CD14-positive monocyte (primary cell): Measurements from ENCODE around the gene NID2. TPM values are rescaled to one million over a fixed set of nuclear protein-coding genes. Genes with fewer than 3 reads are reported as not detected.

ENCODE experiments used
- DNase-seq, 3 donors: peaks; one replicate each; pipeline ENCODE4 v3.0.0-alpha.2; 2011 to 2022
- H2AFZ ChIP-seq: 2 replicates; pipeline ENCODE4 v1.6.0; 2012; ENCODE audit warnings: mild to moderate bottlenecking, low read depth, low read length, inconsistent platforms; ENCODE audit not compliant: insufficient read depth, poor library complexity, severe bottlenecking
- H3K27ac ChIP-seq, 2 donors: 1 replicate in 1 of 2; 2 replicates in 1 of 2; pipeline ENCODE4 v1.5.1; 2012 to 2013; ENCODE audit warnings: low read length in 2 of 2, control low read depth in 1 of 2, inconsistent platforms in 1 of 2, low read depth in 1 of 2, mild to moderate bottlenecking in 1 of 2
- H3K27me3 ChIP-seq, 2 donors: one replicate each; pipeline versions ENCODE4 v1.6.0 to v1.6.1; 2011 to 2013; ENCODE audit warnings: low read length in 2 of 2; ENCODE audit not compliant: control insufficient read depth in 2 of 2, insufficient read depth in 2 of 2
- H3K36me3 ChIP-seq, 2 donors: replicated peaks in 1 of 2; 1 replicate in 1 of 2; 2 replicates in 1 of 2; pipeline versions ENCODE4 v1.5.1 to v1.6.1; 2012 to 2013; ENCODE audit warnings: low read length in 2 of 2, control low read depth in 1 of 2, inconsistent platforms in 1 of 2, mild to moderate bottlenecking in 1 of 2; ENCODE audit not compliant: insufficient read depth in 2 of 2, control insufficient read depth in 1 of 2
- H3K4me1 ChIP-seq, 2 donors: 1 replicate in 1 of 2; 2 replicates in 1 of 2; pipeline versions ENCODE4 v1.5.1 to v1.6.1; 2012 to 2013; ENCODE audit warnings: low read length in 2 of 2, control low read depth in 1 of 2, inconsistent platforms in 1 of 2, mild to moderate bottlenecking in 1 of 2, moderate library complexity in 1 of 2; ENCODE audit not compliant: insufficient read depth in 2 of 2, control insufficient read depth in 1 of 2
- H3K4me2 ChIP-seq: replicated peaks from 2 replicates; pipeline ENCODE3; 2012; ENCODE audit warnings: low read length, moderate library complexity, mild to moderate bottlenecking; ENCODE audit not compliant: poor library complexity, severe bottlenecking; ENCODE audit errors: extremely low read depth
- H3K4me3 ChIP-seq, 3 experiments: fragments of 200-600 bp in 1 of 3; sonication (generic) in 1 of 3; replicated peaks in 1 of 3; 1 replicate in 2 of 3; 2 replicates in 1 of 3; pipeline ENCODE4 v1.5.1; 2011 to 2013; ENCODE audit warnings: low read length in 3 of 3, mild to moderate bottlenecking in 3 of 3, control low read depth in 2 of 3, low read depth in 2 of 3, inconsistent platforms in 1 of 3, moderate library complexity in 1 of 3
- H3K79me2 ChIP-seq: 2 replicates; pipeline ENCODE4 v1.6.0; 2012; ENCODE audit warnings: mild to moderate bottlenecking, control low read depth, inconsistent platforms, low read length, moderate library complexity; ENCODE audit not compliant: insufficient read depth
- H3K9ac ChIP-seq: 2 replicates; pipeline ENCODE4 v1.6.0; 2017; ENCODE audit warnings: low read length, mild to moderate bottlenecking; ENCODE audit not compliant: insufficient read depth, poor library complexity, severe bottlenecking
- H3K9me3 ChIP-seq, 2 donors: replicated peaks in 1 of 2; 1 replicate in 1 of 2; 2 replicates in 1 of 2; pipeline versions ENCODE4 v1.5.1 to v1.6.1; 2012 to 2013; ENCODE audit warnings: low read length in 2 of 2, control low read depth in 1 of 2; ENCODE audit not compliant: control insufficient read depth in 1 of 2, insufficient read depth in 1 of 2
- H4K20me1 ChIP-seq: 2 replicates; pipeline ENCODE4 v1.6.0; 2012; ENCODE audit warnings: mild to moderate bottlenecking, low read length, control low read depth, moderate library complexity; ENCODE audit not compliant: insufficient read depth
- H3K27ac Mint-ChIP-seq, 7 donors: one replicate each; pipeline ENCODE4 v1.8.0; 2020; ENCODE audit warnings: mild to moderate bottlenecking in 7 of 7, mixed read lengths in 7 of 7, moderate library complexity in 6 of 7, inconsistent platforms in 2 of 7
- H3K27me3 Mint-ChIP-seq, 3 donors: one replicate each; pipeline ENCODE4 v1.8.0; 2021 to 2022; ENCODE audit warnings: low read depth in 3 of 3, mild to moderate bottlenecking in 3 of 3, mixed read lengths in 3 of 3, moderate library complexity in 3 of 3, inconsistent platforms in 1 of 3
- H3K36me3 Mint-ChIP-seq, 2 donors: one replicate each; pipeline ENCODE4 v1.8.0; 2020; ENCODE audit warnings: mixed read lengths in 2 of 2, inconsistent platforms in 1 of 2, mild to moderate bottlenecking in 1 of 2
- H3K4me1 Mint-ChIP-seq: one replicate; pipeline ENCODE4 v1.8.0; 2020; ENCODE audit warnings: mild to moderate bottlenecking, mixed read lengths
- H3K4me3 Mint-ChIP-seq, 2 donors: one replicate each; pipeline ENCODE4 v1.8.0; 2020; ENCODE audit warnings: mild to moderate bottlenecking in 2 of 2, mixed read lengths in 2 of 2, moderate library complexity in 1 of 2
- H3K9me3 Mint-ChIP-seq, 7 donors: one replicate each; pipeline ENCODE4 v1.8.0; 2020 to 2022; ENCODE audit warnings: mixed read lengths in 7 of 7, mild to moderate bottlenecking in 6 of 7, moderate library complexity in 6 of 7, inconsistent platforms in 2 of 7
- WGBS: methylation state at CpG from one replicate; pipeline ENCODE4 v1.1.5; 2013; ENCODE audit warnings: missing lambda C conversion rate; ENCODE audit not compliant: insufficient coverage; 5-methylcytosine and 5-hydroxymethylcytosine counted together
- intact Hi-C, 2 donors: fragments of 100-400 bp; cut with micrococcal nuclease; formaldehyde crosslinking; loops; one replicate each; pipeline versions ENCODE4 v1.15.0 to v1.15.1; 2023
- polyA plus RNA-seq, 3 donors: library from polyadenylated mRNA; depleted of rRNA in 1 of 3; unstranded in 2 of 3; stranded (reverse) in 1 of 3; fragments of 300-500 nt in 2 of 3; fragments of >200 nt in 1 of 3; fragmentation: Illumina TruSeq in 2 of 3; gene quantifications; 1 replicate in 2 of 3; 2 replicates in 1 of 3; pipeline ENCODE4 v1.2.3, GENCODE V29; 2012 to 2021
- TF ChIP-seq, protein P1 (sequence below): fragments of 200-600 bp; IDR thresholded peaks from one replicate; pipeline ENCODE4 v1.8.0; 2022; ENCODE audit warnings: antibody characterized with exemption, mild to moderate bottlenecking

NID2 gene
- polyA plus RNA-seq, 3 donors, result not detected

DNA sequence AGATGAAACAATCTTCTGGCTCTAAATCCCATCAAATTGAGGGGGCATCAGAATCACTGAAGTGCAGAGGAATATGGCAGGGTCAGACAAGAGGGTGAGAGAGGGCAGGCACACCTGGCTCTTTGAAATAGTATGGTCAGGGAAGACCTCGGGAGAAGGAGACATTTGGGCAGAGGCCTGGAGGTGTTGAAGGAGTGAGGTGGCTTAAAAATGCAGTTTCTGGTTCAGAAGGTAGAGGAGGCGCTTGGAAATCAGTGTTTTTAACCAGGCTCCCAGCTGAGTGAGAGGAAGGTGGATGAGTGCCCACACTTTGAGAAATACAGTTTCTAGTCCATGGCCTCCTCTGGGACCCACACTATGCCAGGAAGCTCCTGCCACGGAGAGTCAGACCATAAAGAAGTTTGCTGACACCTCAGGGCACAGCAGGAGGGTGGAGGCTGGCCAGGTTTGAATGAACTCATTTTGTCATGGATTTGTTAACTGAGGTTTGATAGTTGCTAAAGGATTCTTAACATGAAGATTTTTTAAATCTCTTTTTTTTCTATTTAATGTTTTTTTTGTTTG, 20.1 kb downstream of the NID2 start:
- no peaks in the 10 kb centered on the region for H3K4me1 Mint-ChIP-seq
- Histone ChIP-seq H3K9ac (no peak overlapping the region), H3K4me1 (no peaks in the 10 kb centered on the region), H3K9me3 (no peaks in the 10 kb centered on the region), H3K79me2 (no peaks in the 10 kb centered on the region), H2AFZ (no peak overlapping the region), H3K36me3 (no peaks in the 10 kb centered on the region), H3K27ac (no peak overlapping the region), H4K20me1 (no peaks in the 10 kb centered on the region), H3K27me3 (no peaks in the 10 kb centered on the region), H3K4me3 (no peak overlapping the region), H3K4me2 (no peak overlapping the region)
- H3K27ac Mint-ChIP-seq, result no peak overlapping the region
- no peaks in the 10 kb centered on the region for H3K36me3 Mint-ChIP-seq
- H3K9me3 Mint-ChIP-seq, result peaks cover 0 to 1% (median 0%) of the 10 kb centered on the region in 7 donors
- WGBS, result 81% methylated on average over 2 of the region's 3 CpGs
- peaks cover 0 to 6% (median 3%) of the 10 kb centered on the region in 3 donors for H3K27me3 Mint-ChIP-seq
- intact Hi-C loops, result no loop called here
- no peak overlapping the region for H3K4me3 Mint-ChIP-seq
- DNase-seq, result no peak
- TF ChIP-seq, protein P1, sequence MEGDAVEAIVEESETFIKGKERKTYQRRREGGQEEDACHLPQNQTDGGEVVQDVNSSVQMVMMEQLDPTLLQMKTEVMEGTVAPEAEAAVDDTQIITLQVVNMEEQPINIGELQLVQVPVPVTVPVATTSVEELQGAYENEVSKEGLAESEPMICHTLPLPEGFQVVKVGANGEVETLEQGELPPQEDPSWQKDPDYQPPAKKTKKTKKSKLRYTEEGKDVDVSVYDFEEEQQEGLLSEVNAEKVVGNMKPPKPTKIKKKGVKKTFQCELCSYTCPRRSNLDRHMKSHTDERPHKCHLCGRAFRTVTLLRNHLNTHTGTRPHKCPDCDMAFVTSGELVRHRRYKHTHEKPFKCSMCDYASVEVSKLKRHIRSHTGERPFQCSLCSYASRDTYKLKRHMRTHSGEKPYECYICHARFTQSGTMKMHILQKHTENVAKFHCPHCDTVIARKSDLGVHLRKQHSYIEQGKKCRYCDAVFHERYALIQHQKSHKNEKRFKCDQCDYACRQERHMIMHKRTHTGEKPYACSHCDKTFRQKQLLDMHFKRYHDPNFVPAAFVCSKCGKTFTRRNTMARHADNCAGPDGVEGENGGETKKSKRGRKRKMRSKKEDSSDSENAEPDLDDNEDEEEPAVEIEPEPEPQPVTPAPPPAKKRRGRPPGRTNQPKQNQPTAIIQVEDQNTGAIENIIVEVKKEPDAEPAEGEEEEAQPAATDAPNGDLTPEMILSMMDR, result no peak

DNA sequence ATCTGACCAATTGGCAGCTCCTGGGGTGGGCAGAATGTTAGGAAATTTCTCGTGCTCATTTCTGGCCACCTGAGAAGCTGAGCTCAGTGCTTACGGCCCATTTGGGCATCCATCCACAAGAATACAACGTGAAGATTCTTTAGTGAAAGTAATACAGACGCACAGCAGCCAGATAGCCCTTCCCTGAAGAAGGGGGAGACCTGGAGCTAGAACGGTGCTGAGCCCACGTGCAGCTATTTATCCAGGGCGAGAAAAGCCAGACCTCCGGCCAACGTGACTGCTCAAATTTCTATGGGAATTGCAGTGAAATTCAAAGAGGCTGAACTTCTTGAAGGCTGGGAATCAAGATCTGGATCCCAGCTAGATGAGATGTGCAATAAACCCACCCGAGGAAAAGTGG, 20.7 kb downstream of the NID2 start:
- H3K79me2 ChIP-seq, result no peaks in the 10 kb centered on the region
- TF ChIP-seq, protein P1, result no peak
- H3K9me3 ChIP-seq, result no peaks in the 10 kb centered on the region
- H3K36me3 ChIP-seq, result no peaks in the 10 kb centered on the region
- H2AFZ ChIP-seq, result no peak overlapping the region
- 93% methylated on average over 9 of the region's 10 CpGs for WGBS
- H3K9me3 Mint-ChIP-seq, result peaks cover 0 to 1% (median 0%) of the 10 kb centered on the region in 7 donors
- H3K4me3 Mint-ChIP-seq, result no peak overlapping the region
- H3K4me1 Mint-ChIP-seq, result no peaks in the 10 kb centered on the region
- no peak overlapping the region for H3K27ac ChIP-seq
- no peak overlapping the region for H3K9ac ChIP-seq
- no peaks in the 10 kb centered on the region for H3K36me3 Mint-ChIP-seq
- H3K4me3 ChIP-seq, result no peak overlapping the region
- no peaks in the 10 kb centered on the region for H4K20me1 ChIP-seq
- no peak overlapping the region for H3K4me2 ChIP-seq
- H3K27me3 ChIP-seq, result no peaks in the 10 kb centered on the region
- DNase-seq, result no peak
- no peak overlapping the region for H3K27ac Mint-ChIP-seq
- H3K27me3 Mint-ChIP-seq, result peaks cover 0 to 6% (median 4%) of the 10 kb centered on the region in 3 donors
- intact Hi-C loops, result no loop called here
- H3K4me1 ChIP-seq, result no peaks in the 10 kb centered on the region
